Measurements from ENCODE around the gene THRB. TPM values are rescaled to one million over a fixed set of nuclear protein-coding genes. Genes with fewer than 3 reads are reported as not detected.

The THRB gene
- total RNA-seq, 1 donor from 2014 or later: 30.7 TPM

GRCh38 chr3:24357635-24358034 is 137.0 kb downstream of the THRB start:
- ATAC-seq: no peak

GRCh38 chr3:24355806-24356205 is 138.8 kb downstream of the THRB start:
- no peak for DNase-seq (ENCODE audit: low spot score)
- ATAC-seq: no peak

More at GRCh38 chr3:24357635-24358034, 137.0 kb downstream of the THRB start:
- no peak for DNase-seq (ENCODE audit: low spot score)

GRCh38 chr3:24354230-24354629 is 140.4 kb downstream of the THRB start:
- DNase-seq (ENCODE audit: low spot score) (no peak), ATAC-seq (peak; percentile 52)

GRCh38 chr3:24352893-24353553 is 141.6 kb downstream of the THRB start:
- ATAC-seq: peak; percentile 26
- DNase-seq (ENCODE audit: low spot score): no peak

- DNase-seq (ENCODE audit: low spot score) (peak; percentile 53), ATAC-seq (peak; percentile 78)
These were observed 142.7 kb downstream of the THRB start for GRCh38 chr3:24351779-24352469.

GRCh38 chr3:24349367-24350019 is 145.2 kb downstream of the THRB start:
- no peak for ATAC-seq
- no peak for DNase-seq (ENCODE audit: low spot score)

- ATAC-seq (no peak), DNase-seq (ENCODE audit: low spot score) (no peak)
These were observed 146.3 kb downstream of the THRB start for GRCh38 chr3:24348348-24348747.

GRCh38 chr3:24344784-24345439 is 149.7 kb downstream of the THRB start:
- DNase-seq (ENCODE audit: low spot score): no peak

GRCh38 chr3:24343084-24343783 is 151.4 kb downstream of the THRB start:
- no peak for ATAC-seq
- no peak for DNase-seq (ENCODE audit: low spot score)

More at GRCh38 chr3:24344784-24345439, 149.7 kb downstream of the THRB start:
- ATAC-seq: peak; percentile 94

GRCh38 chr3:24342275-24342674 is 152.4 kb downstream of the THRB start:
- DNase-seq (ENCODE audit: low spot score) (no peak), ATAC-seq (no peak)

- DNase-seq (ENCODE audit: low spot score) (no peak), ATAC-seq (no peak)
These were observed 153.0 kb downstream of the THRB start for GRCh38 chr3:24341668-24342067.

- no peak for ATAC-seq
- no peak for DNase-seq (ENCODE audit: low spot score)
These were observed 153.7 kb downstream of the THRB start for GRCh38 chr3:24340966-24341365.

GRCh38 chr3:24340161-24340560 is 154.5 kb downstream of the THRB start:
- DNase-seq (ENCODE audit: low spot score) (no peak), ATAC-seq (no peak)

- DNase-seq (ENCODE audit: low spot score): no peak
- ATAC-seq: peak; percentile 67
These were observed 155.3 kb downstream of the THRB start for GRCh38 chr3:24339266-24339825.

- ATAC-seq (no peak), DNase-seq (ENCODE audit: low spot score) (no peak)
These were observed 156.1 kb downstream of the THRB start for GRCh38 chr3:24338409-24339130.

- no peak for DNase-seq (ENCODE audit: low spot score)
- ATAC-seq: no peak
These were observed 158.5 kb downstream of the THRB start for GRCh38 chr3:24336101-24336500.

- ATAC-seq: no peak
- DNase-seq (ENCODE audit: low spot score): no peak
These were observed 162.6 kb downstream of the THRB start for GRCh38 chr3:24332092-24332491.

GRCh38 chr3:24323272-24323671 is 171.4 kb downstream of the THRB start:
- DNase-seq (ENCODE audit: low spot score) (no peak), ATAC-seq (no peak)

- no peak for ATAC-seq
- DNase-seq (ENCODE audit: low spot score): no peak
These were observed 174.0 kb downstream of the THRB start for GRCh38 chr3:24320601-24321000.
